Calu3 (cell line): Measurements from ENCODE around the gene SDK2. TPM values are rescaled to one million over a fixed set of nuclear protein-coding genes. Genes with fewer than 3 reads are reported as not detected.

Experiments
- BruUV-seq: library from RNA; stranded (reverse); fragments of 400-500 nt; replicated peaks from 2 replicates; lab custom pipeline; 2021; lab: Mats Ljungman, UMichigan
- CTCF ChIA-PET: fragments of 300-600 bp; sonication (Branson Sonifier 250); formaldehyde crosslinking; loops from one replicate; lab custom pipeline; 2022; ENCODE audit warnings: antibody characterized with exemption; lab: Charles Lee
- DNase-seq: peaks from one replicate; pipeline ENCODE4 v3.0.0; 2022
- H3K27ac Mint-ChIP-seq: one replicate; pipeline ENCODE4 v1.8.0; 2022; ENCODE audit warnings: mixed read lengths; ENCODE audit not compliant: unreplicated experiment
- H3K27me3 Mint-ChIP-seq: one replicate; pipeline ENCODE4 v1.8.0; 2022; ENCODE audit warnings: mixed read lengths; ENCODE audit not compliant: unreplicated experiment
- H3K36me3 Mint-ChIP-seq: one replicate; pipeline ENCODE4 v1.8.0; 2022; ENCODE audit warnings: mild to moderate bottlenecking, moderate library complexity, mixed read lengths; ENCODE audit not compliant: insufficient read depth, unreplicated experiment
- H3K4me1 Mint-ChIP-seq: one replicate; pipeline ENCODE4 v1.8.0; 2022; ENCODE audit warnings: mild to moderate bottlenecking, low read depth, mixed read lengths; ENCODE audit not compliant: unreplicated experiment
- H3K4me3 Mint-ChIP-seq: one replicate; pipeline ENCODE4 v1.8.0; 2022; ENCODE audit warnings: mild to moderate bottlenecking, low read depth, moderate library complexity, mixed read lengths; ENCODE audit not compliant: unreplicated experiment
- H3K9me3 Mint-ChIP-seq: one replicate; pipeline ENCODE4 v1.8.0; 2022; ENCODE audit warnings: low read depth, mixed read lengths; ENCODE audit not compliant: unreplicated experiment
- intact Hi-C: fragments of 100-400 bp; cut with micrococcal nuclease; formaldehyde crosslinking; loops from one replicate; pipeline ENCODE4 v1.10.0; 2022; ENCODE audit not compliant: unreplicated experiment
- total RNA-seq: library from RNA; stranded (reverse); gene quantifications from 2 replicates; pipeline ENCODE4 v1.2.3, GENCODE V29; 2022
- TF ChIP-seq, protein P1 (sequence below): fragments of 200-600 bp; IDR thresholded peaks from one replicate; pipeline ENCODE4 v1.8.0; 2022; ENCODE audit warnings: antibody characterized with exemption; ENCODE audit not compliant: unreplicated experiment

Gene SDK2
- total RNA-seq, 1 experiment from 2014 or later, result not detected

DNA sequence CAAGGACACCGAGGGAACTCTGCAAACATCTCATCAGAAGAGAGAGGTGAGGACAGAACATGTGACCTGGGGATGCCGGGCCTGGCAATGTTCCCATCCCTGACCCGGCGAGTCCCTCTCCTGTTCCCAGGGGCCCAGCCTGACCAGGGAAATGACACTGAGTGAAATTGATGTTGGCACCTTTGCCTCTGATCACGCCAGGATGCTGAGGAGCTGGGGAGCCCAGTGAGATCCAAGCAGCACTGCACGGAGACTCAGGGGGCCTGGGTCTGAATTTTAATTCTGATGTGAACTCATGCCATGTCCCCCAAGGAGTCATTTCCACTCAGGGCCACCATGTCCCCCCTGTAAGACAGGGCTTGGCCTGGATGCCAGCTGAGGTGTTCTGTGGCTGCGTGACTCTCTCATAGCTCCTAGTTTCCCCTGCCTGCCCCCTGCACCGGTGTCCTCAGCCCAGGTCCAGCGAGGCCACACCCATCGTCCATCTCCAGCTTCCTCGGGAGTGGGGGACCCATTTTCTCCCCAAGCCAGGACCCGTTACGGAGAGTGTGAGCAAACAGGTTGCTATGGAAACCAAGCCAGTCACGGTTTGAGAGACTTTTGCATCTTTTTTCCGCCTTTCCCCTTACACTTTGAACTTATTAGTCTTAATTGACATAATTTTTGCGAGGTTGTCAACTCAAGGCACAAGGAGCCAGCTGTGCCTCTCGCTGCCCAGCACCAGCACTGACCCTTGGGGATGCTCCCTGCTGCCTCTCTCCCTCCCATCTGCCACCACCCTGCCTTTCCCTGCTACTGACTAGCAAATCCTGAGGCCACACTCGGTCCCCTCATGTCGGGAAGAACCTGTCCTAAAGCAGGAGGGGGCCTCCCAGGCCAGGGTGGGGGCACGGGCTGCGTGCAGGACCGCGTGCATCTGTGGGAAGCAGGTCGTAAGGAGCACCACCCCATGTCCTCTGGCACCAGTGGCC is 150.0 kb downstream of the SDK2 start:
- Mint-ChIP-seq H3K36me3 (no peaks in the 10 kb centered on the region), H3K4me1 (no peaks in the 10 kb centered on the region), H3K4me3 (no peak overlapping the region), H3K9me3 (no peaks in the 10 kb centered on the region), H3K27me3 (peaks cover 100% of the 10 kb centered on the region), H3K27ac (no peak overlapping the region)
- no TSS peak for BruUV-seq
- CTCF ChIA-PET, result no interaction called here
- DNase-seq, result no peak
- intact Hi-C loops, result no loop called here
- TF ChIP-seq, protein P1, sequence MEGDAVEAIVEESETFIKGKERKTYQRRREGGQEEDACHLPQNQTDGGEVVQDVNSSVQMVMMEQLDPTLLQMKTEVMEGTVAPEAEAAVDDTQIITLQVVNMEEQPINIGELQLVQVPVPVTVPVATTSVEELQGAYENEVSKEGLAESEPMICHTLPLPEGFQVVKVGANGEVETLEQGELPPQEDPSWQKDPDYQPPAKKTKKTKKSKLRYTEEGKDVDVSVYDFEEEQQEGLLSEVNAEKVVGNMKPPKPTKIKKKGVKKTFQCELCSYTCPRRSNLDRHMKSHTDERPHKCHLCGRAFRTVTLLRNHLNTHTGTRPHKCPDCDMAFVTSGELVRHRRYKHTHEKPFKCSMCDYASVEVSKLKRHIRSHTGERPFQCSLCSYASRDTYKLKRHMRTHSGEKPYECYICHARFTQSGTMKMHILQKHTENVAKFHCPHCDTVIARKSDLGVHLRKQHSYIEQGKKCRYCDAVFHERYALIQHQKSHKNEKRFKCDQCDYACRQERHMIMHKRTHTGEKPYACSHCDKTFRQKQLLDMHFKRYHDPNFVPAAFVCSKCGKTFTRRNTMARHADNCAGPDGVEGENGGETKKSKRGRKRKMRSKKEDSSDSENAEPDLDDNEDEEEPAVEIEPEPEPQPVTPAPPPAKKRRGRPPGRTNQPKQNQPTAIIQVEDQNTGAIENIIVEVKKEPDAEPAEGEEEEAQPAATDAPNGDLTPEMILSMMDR, result no peak

DNA sequence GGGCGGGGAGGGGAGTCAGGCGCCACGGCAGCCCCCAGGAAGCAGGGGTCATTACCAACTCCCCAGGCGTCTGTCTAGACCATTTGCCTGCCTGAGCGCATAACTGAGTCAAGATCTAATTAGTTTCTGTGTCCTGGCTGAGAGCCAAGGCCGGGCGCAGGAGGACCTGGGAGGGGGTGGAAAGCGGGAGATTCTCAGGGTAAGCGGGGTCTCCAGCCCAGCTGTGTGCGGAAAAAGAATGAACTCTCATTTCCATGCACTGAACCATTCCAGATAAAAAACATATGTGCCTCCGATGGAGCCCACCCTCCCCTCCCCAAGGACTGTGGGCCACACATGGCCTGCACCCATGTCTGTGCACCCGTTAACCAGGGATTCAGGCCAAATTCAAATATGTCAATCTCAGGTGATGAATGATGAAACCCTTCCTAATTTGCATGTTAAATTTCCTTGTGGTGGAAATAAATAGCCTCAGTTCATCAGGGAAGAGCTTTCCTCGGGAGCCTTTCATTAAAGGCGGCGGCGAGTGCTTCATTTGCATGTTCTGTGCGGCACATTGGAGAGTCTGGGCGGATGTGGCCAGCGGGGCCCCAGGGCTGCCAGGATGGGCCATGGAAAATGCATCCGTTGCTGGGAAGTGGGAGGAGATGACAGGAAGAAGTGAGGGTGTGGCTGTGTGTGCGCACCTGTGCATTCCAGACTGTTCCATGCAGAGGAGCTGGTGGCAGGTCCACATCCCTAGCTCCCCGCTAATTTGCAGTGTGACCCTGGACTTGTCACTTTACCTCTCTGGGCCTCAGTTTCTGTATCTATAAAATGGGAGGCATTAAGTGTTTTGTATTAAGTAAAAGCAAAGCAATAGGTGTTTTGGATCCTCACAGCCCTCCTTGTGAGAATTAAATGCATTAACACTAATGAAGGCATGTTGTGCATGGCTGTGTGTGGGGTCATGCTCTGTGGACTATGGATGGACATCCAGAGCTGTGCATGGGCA is 151.1 kb downstream of the SDK2 start:
- Mint-ChIP-seq H3K4me3 (no peak overlapping the region), H3K27ac (no peak overlapping the region), H3K27me3 (peaks cover 100% of the 10 kb centered on the region), H3K36me3 (no peaks in the 10 kb centered on the region), H3K4me1 (no peaks in the 10 kb centered on the region), H3K9me3 (no peaks in the 10 kb centered on the region)
- BruUV-seq, result no TSS peak
- TF ChIP-seq, protein P1, result no peak
- DNase-seq, result no peak
- CTCF ChIA-PET, result no interaction called here
- intact Hi-C loops, result no loop called here

DNA sequence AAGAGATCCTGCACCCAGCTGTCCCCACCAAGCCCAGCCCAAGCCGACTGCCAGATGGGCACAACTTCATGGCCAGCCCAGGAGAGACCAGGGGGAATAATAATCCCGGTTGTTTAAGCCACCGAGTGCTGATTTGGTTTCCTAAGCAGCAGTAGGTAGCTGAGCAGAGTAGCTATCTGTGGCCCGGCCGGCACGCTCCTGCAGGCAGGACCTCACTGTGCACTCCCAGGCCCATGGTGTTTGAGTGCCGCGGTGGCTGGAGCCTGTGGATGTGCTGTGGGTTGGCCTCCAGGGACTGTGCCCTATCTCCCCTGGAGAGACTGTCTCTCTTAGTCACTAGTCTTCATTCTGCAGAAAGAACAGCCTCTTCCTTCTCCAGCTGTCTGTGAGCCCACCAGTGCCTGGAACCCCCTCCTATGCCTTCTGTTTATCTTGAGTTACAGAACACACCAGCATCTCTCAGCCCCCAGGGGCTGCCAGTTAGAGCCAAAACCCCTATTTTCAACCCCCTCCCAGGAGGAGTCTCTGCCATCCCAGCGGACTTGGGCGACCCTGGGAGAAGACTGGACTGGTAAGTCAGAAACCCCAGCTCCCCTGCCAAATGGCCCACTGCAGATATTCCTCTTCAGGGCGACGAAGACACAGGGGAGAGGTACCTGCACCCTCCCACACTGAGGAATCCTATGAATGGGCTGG is 152.0 kb downstream of the SDK2 start:
- Mint-ChIP-seq H3K27ac (no peak overlapping the region), H3K9me3 (no peaks in the 10 kb centered on the region)
- TF ChIP-seq, protein P1, result no peak

DNA sequence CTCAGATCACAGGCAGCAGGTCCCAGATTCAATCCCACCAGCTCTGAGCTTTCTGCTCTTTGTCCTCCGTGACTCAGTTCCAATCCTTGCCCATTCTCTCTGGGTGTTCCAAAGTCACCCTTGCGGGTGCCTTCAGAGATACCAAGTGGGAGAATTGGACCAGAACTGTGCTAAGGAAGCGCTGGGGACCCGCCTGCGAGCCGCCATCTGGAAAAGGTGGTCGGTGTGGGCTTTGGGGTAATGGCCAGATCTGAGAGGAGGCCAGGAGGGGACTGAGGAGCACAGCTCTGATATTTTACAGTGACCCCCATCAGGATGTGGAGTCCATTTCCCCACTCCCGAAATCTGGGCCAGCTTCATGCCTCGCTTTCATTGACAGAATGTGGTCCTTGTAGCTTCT is 152.6 kb downstream of the SDK2 start:
- intact Hi-C loops, result no loop called here
- H3K27me3 Mint-ChIP-seq, result peaks cover 100% of the 10 kb centered on the region
- no peaks in the 10 kb centered on the region for H3K36me3 Mint-ChIP-seq
- TF ChIP-seq, protein P1, result no peak
- no peaks in the 10 kb centered on the region for H3K4me1 Mint-ChIP-seq
- no TSS peak for BruUV-seq
- H3K27ac Mint-ChIP-seq, result no peak overlapping the region
- H3K9me3 Mint-ChIP-seq, result no peaks in the 10 kb centered on the region
- CTCF ChIA-PET, result no interaction called here
- H3K4me3 Mint-ChIP-seq, result no peak overlapping the region
- DNase-seq, result no peak

More for the DNA sequence above, 152.0 kb downstream of the SDK2 start:
- BruUV-seq, result no TSS peak
- Mint-ChIP-seq H3K4me1 (no peaks in the 10 kb centered on the region), H3K4me3 (no peak overlapping the region), H3K36me3 (no peaks in the 10 kb centered on the region), H3K27me3 (peaks cover 100% of the 10 kb centered on the region)
- intact Hi-C loops, result no loop called here
- no peak for DNase-seq
- CTCF ChIA-PET, result no interaction called here
